ENCODE data around the gene CMC4. TPM values are rescaled to one million over a fixed set of nuclear protein-coding genes. Genes with fewer than 3 reads are reported as not detected.

The CMC4 gene
- total RNA-seq, 2 experiments from 2014 or later, result 14.3 to 30.6 TPM

GRCh38 chrX:155048977-155049619, 21.8 kb downstream of the CMC4 start:
- Histone ChIP-seq H3K9me2 (ENCODE audit: insufficient read depth, low read length) (no peaks in the 10 kb centered on the region), H3K9me3 (ENCODE audit: low read length) (no peaks in the 10 kb centered on the region), H3K79me2 (ENCODE audit: insufficient read depth, low read depth, low read length) (no peaks in the 10 kb centered on the region), H3K4me3 (ENCODE audit: low read depth, low read length, poor library complexity, severe bottlenecking) (no peak overlapping the region), H3K36me3 (ENCODE audit: insufficient read depth, low read length) (peaks cover 11% of the 10 kb centered on the region), H3K27ac (ENCODE audit: low read depth, low read length, poor library complexity, severe bottlenecking) (no peak overlapping the region), H3K4me2 (ENCODE audit: low read length) (no peak overlapping the region), H2AFZ (ENCODE audit: low read length) (no peak overlapping the region), H4K20me1 (ENCODE audit: insufficient read depth, low read length) (no peaks in the 10 kb centered on the region), H3K4me1 (ENCODE audit: insufficient read depth, low read length, poor library complexity, severe bottlenecking) (no peaks in the 10 kb centered on the region)
- no TSS peak for BruUV-seq (replicated peaks)
- intact Hi-C loops (cut with micrococcal nuclease; ENCODE audit: unreplicated experiment), result no loop called here
- CTCF ChIA-PET (ENCODE audit: unreplicated experiment), result no interaction called here
- TF ChIP-seq, protein P1, sequence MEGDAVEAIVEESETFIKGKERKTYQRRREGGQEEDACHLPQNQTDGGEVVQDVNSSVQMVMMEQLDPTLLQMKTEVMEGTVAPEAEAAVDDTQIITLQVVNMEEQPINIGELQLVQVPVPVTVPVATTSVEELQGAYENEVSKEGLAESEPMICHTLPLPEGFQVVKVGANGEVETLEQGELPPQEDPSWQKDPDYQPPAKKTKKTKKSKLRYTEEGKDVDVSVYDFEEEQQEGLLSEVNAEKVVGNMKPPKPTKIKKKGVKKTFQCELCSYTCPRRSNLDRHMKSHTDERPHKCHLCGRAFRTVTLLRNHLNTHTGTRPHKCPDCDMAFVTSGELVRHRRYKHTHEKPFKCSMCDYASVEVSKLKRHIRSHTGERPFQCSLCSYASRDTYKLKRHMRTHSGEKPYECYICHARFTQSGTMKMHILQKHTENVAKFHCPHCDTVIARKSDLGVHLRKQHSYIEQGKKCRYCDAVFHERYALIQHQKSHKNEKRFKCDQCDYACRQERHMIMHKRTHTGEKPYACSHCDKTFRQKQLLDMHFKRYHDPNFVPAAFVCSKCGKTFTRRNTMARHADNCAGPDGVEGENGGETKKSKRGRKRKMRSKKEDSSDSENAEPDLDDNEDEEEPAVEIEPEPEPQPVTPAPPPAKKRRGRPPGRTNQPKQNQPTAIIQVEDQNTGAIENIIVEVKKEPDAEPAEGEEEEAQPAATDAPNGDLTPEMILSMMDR (conservative IDR thresholded peaks at IDR 0.05; ENCODE audit: low read length), result peak; percentile 79
- TF ChIP-seq EZH2phosphoT487 (IDR thresholded peaks at IDR 0.05; ENCODE audit: borderline replicate concordance, low read depth, low read length), result no peak
- DNase-seq (ENCODE audit: low spot score), result peak; percentile 48
- POLR2A ChIA-PET, result no interaction called here

- no peaks in the 10 kb centered on the region for H3K4me1 ChIP-seq (ENCODE audit: insufficient read depth, low read length, poor library complexity, severe bottlenecking)
- H3K36me3 ChIP-seq (ENCODE audit: insufficient read depth, low read length), result peaks cover 6% of the 10 kb centered on the region
- TF ChIP-seq, protein P1 (conservative IDR thresholded peaks at IDR 0.05; ENCODE audit: low read length), result no peak
- no peak for TF ChIP-seq EZH2phosphoT487 (IDR thresholded peaks at IDR 0.05; ENCODE audit: borderline replicate concordance, low read depth, low read length)
- H3K79me2 ChIP-seq (ENCODE audit: insufficient read depth, low read depth, low read length), result no peaks in the 10 kb centered on the region
- no peak overlapping the region for H2AFZ ChIP-seq (ENCODE audit: low read length)
- ChIA-PET CTCF (ENCODE audit: unreplicated experiment) (no interaction called here), POLR2A (interaction anchor here (0.8 kb wide), 1 partner anchor 11 kb away, joined by 3 read pairs; no protein-coding TSS in a partner anchor)
- no peaks in the 10 kb centered on the region for H3K9me2 ChIP-seq (ENCODE audit: insufficient read depth, low read length)
- H3K9me3 ChIP-seq (ENCODE audit: low read length), result no peaks in the 10 kb centered on the region
- intact Hi-C loops (cut with micrococcal nuclease; ENCODE audit: unreplicated experiment), result no loop called here
- no peak overlapping the region for H3K27ac ChIP-seq (ENCODE audit: low read depth, low read length, poor library complexity, severe bottlenecking)
- no peaks in the 10 kb centered on the region for H4K20me1 ChIP-seq (ENCODE audit: insufficient read depth, low read length)
- no peak for DNase-seq (ENCODE audit: low spot score)
- no TSS peak for BruUV-seq (replicated peaks)
- H3K4me2 ChIP-seq (ENCODE audit: low read length), result no peak overlapping the region
- H3K4me3 ChIP-seq (ENCODE audit: low read depth, low read length, poor library complexity, severe bottlenecking), result no peak overlapping the region
Observed at GRCh38 chrX:155046811-155047528, 24.0 kb downstream of the CMC4 start.

All from OCI-LY7 (cell line).